Neural progenitor cell (in vitro differentiated cells): ENCODE results near the gene ANGPTL2. TPM values are rescaled to one million over a fixed set of nuclear protein-coding genes. Genes with fewer than 3 reads are reported as not detected.

ENCODE experiments used
- DNase-seq: peaks from one replicate; pipeline ENCODE4 v3.0.0-alpha.2; 2016; ENCODE audit warnings: low spot score
- H2AFZ ChIP-seq: fragments of 200-600 bp; sonication (generic); replicated peaks from 2 replicates; pipeline ENCODE4 v1.6.1; 2016; ENCODE audit warnings: antibody characterized with exemption
- H3F3A ChIP-seq: fragments of 200-600 bp; sonication (generic); 2 replicates; pipeline ENCODE4 v1.6.1; 2016; ENCODE audit warnings: antibody characterized with exemption, low read depth
- H3K27ac ChIP-seq: fragments of 200-600 bp; sonication (generic); 2 replicates; pipeline ENCODE4 v1.5.1; 2016; ENCODE audit warnings: mild to moderate bottlenecking
- H3K27me3 ChIP-seq: fragments of 200-600 bp; sonication (generic); 2 replicates; pipeline ENCODE4 v1.6.1; 2016; ENCODE audit warnings: mild to moderate bottlenecking, moderate library complexity
- H3K36me3 ChIP-seq: fragments of 200-600 bp; sonication (generic); 2 replicates; pipeline ENCODE4 v1.5.1; 2016
- H3K4me1 ChIP-seq: fragments of 200-600 bp; sonication (generic); 2 replicates; pipeline ENCODE4 v1.6.1; 2016; ENCODE audit warnings: mixed run types
- H3K4me2 ChIP-seq: fragments of 200-600 bp; sonication (generic); 2 replicates; pipeline ENCODE4 v1.6.1; 2016
- H3K4me3 ChIP-seq: fragments of 200-600 bp; sonication (generic); 2 replicates; pipeline ENCODE4 v1.5.1; 2016
- H3K79me2 ChIP-seq: fragments of 200-600 bp; sonication (generic); 2 replicates; pipeline ENCODE4 v1.6.1; 2016; ENCODE audit warnings: low read depth
- H3K9ac ChIP-seq: fragments of 200-600 bp; sonication (generic); 2 replicates; pipeline ENCODE4 v1.6.1; 2016
- H3K9me3 ChIP-seq: fragments of 200-600 bp; sonication (generic); 2 replicates; pipeline ENCODE4 v1.5.1; 2016; ENCODE audit warnings: low read depth
- H4K20me1 ChIP-seq: fragments of 200-600 bp; sonication (generic); 2 replicates; pipeline ENCODE4 v1.6.1; 2016; ENCODE audit warnings: low read depth
- H3K27ac Mint-ChIP-seq: 3 replicates; pipeline ENCODE4 v1.8.0; 2021; ENCODE audit warnings: mixed read lengths
- H3K27me3 Mint-ChIP-seq: 2 replicates; pipeline ENCODE4 v1.8.0; 2022; ENCODE audit warnings: low read depth, mild to moderate bottlenecking, inconsistent platforms, moderate library complexity, mixed read lengths; ENCODE audit not compliant: insufficient read depth
- H3K36me3 Mint-ChIP-seq: 3 replicates; pipeline ENCODE4 v1.8.0; 2021; ENCODE audit warnings: mixed read lengths
- H3K4me1 Mint-ChIP-seq: 3 replicates; pipeline ENCODE4 v1.8.0; 2021; ENCODE audit warnings: mixed read lengths
- H3K4me3 Mint-ChIP-seq: 3 replicates; pipeline ENCODE4 v1.8.0; 2021; ENCODE audit warnings: mild to moderate bottlenecking, moderate library complexity, mixed read lengths
- H3K9me3 Mint-ChIP-seq: 3 replicates; pipeline ENCODE4 v1.8.0; 2020; ENCODE audit warnings: mixed read lengths
- CTCF ChIP-seq: fragments of 200-600 bp; sonication (generic); IDR thresholded peaks from 2 replicates; pipeline ENCODE4 v1.5.1; 2017; ENCODE audit warnings: antibody characterized with exemption, mild to moderate bottlenecking
- EZH2 ChIP-seq: fragments of 200-600 bp; sonication (generic); IDR thresholded peaks from 2 replicates; pipeline ENCODE4 v1.6.1; 2017; ENCODE audit warnings: antibody characterized with exemption, mild to moderate bottlenecking, moderate library complexity
- EZH2phosphoT487 ChIP-seq: fragments of 200-600 bp; sonication (generic); IDR thresholded peaks from 2 replicates; pipeline ENCODE4 v1.6.1; 2017; ENCODE audit warnings: antibody characterized with exemption
- total RNA-seq: library from RNA; depleted of rRNA; stranded (reverse); fragments of >200 nt; gene quantifications from 2 replicates; pipeline ENCODE4 v1.2.3, GENCODE V29; 2015; ENCODE audit warnings: low replicate concordance

Gene ANGPTL2
- total RNA-seq, 1 donor from 2014 or later, result 7.6 TPM

- Mint-ChIP-seq H3K36me3 (no peaks in the 10 kb centered on the region), H3K4me3 (no peak overlapping the region), H3K27ac (no peak overlapping the region), H3K9me3 (no peaks in the 10 kb centered on the region), H3K4me1 (peaks cover 31% of the 10 kb centered on the region), H3K27me3 (peaks cover 7% of the 10 kb centered on the region)
- Histone ChIP-seq H3K4me3 (no peak overlapping the region), H3K9ac (no peak overlapping the region), H3K4me2 (no peak overlapping the region), H3K27me3 (no peaks in the 10 kb centered on the region), H4K20me1 (no peaks in the 10 kb centered on the region), H3K27ac (no peak overlapping the region), H3F3A (peaks cover 24% of the 10 kb centered on the region), H3K4me1 (peaks cover 26% of the 10 kb centered on the region), H2AFZ (no peak overlapping the region), H3K79me2 (no peaks in the 10 kb centered on the region), H3K9me3 (no peaks in the 10 kb centered on the region), H3K36me3 (no peaks in the 10 kb centered on the region)
- TF ChIP-seq EZH2phosphoT487 (no peak), CTCF (no peak), EZH2 (no peak)
- no peak for DNase-seq
Observed at GRCh38 chr9:127162046-127162863, 39.8 kb upstream of the ANGPTL2 start.

- H4K20me1 ChIP-seq, result no peaks in the 10 kb centered on the region
- no peak for DNase-seq
- no peaks in the 10 kb centered on the region for H3K36me3 Mint-ChIP-seq
Observed at GRCh38 chr9:127161081-127161624, 38.7 kb upstream of the ANGPTL2 start.

GRCh38 chr9:127159949-127160610 lies 37.6 kb upstream of the ANGPTL2 start:
- no peaks in the 10 kb centered on the region for H3K9me3 ChIP-seq
- H3K4me1 ChIP-seq, result peaks cover 20% of the 10 kb centered on the region
- no peak for TF ChIP-seq CTCF
- TF ChIP-seq EZH2, result no peak
- TF ChIP-seq EZH2phosphoT487, result no peak
- no peak for DNase-seq
- H3K27ac ChIP-seq, result peak overlapping the region; percentile 66
- no peak overlapping the region for H3K9ac ChIP-seq
- peaks cover 24% of the 10 kb centered on the region for H3F3A ChIP-seq
- no peak overlapping the region for H3K4me3 Mint-ChIP-seq
- no peak overlapping the region for H3K4me2 ChIP-seq
- H3K36me3 ChIP-seq, result no peaks in the 10 kb centered on the region
- H3K79me2 ChIP-seq, result no peaks in the 10 kb centered on the region
- peaks cover 25% of the 10 kb centered on the region for H3K4me1 Mint-ChIP-seq
- no peak overlapping the region for H2AFZ ChIP-seq
- no peaks in the 10 kb centered on the region for H4K20me1 ChIP-seq
- no peaks in the 10 kb centered on the region for H3K27me3 ChIP-seq
- no peaks in the 10 kb centered on the region for H3K36me3 Mint-ChIP-seq
- H3K4me3 ChIP-seq, result no peak overlapping the region
- H3K9me3 Mint-ChIP-seq, result no peaks in the 10 kb centered on the region
- H3K27me3 Mint-ChIP-seq, result peaks cover 4% of the 10 kb centered on the region
- H3K27ac Mint-ChIP-seq, result no peak overlapping the region

More at GRCh38 chr9:127161081-127161624, 38.7 kb upstream of the ANGPTL2 start:
- H3K27me3 ChIP-seq, result no peaks in the 10 kb centered on the region
- H3K9me3 Mint-ChIP-seq, result no peaks in the 10 kb centered on the region
- H3F3A ChIP-seq, result peaks cover 24% of the 10 kb centered on the region
- no peak overlapping the region for H3K4me3 Mint-ChIP-seq
- TF ChIP-seq CTCF, result no peak
- no peak overlapping the region for H3K4me3 ChIP-seq
- no peak overlapping the region for H3K9ac ChIP-seq
- H3K4me2 ChIP-seq, result no peak overlapping the region
- H3K27ac ChIP-seq, result no peak overlapping the region
- H3K4me1 Mint-ChIP-seq, result peaks cover 31% of the 10 kb centered on the region
- peaks cover 4% of the 10 kb centered on the region for H3K27me3 Mint-ChIP-seq
- peaks cover 26% of the 10 kb centered on the region for H3K4me1 ChIP-seq
- H3K9me3 ChIP-seq, result no peaks in the 10 kb centered on the region
- no peaks in the 10 kb centered on the region for H3K36me3 ChIP-seq
- no peaks in the 10 kb centered on the region for H3K79me2 ChIP-seq
- H2AFZ ChIP-seq, result no peak overlapping the region
- no peak overlapping the region for H3K27ac Mint-ChIP-seq
